Fibroblast of mammary gland (primary cell): ENCODE measurements around the gene YEATS2.

Experiments used
- DNase-seq: peaks from one replicate; pipeline ENCODE4 v3.0.0-alpha.2; 2010; ENCODE audit warnings: low read depth
- H3K4me3 ChIP-seq: 2 replicates; pipeline ENCODE4 v1.5.1; 2011; ENCODE audit warnings: low read depth, mild to moderate bottlenecking, low read length, moderate library complexity; ENCODE audit not compliant: control insufficient read depth
- CTCF ChIP-seq: conservative IDR thresholded peaks from 2 replicates; pipeline ENCODE4 v1.5.1; 2011; ENCODE audit warnings: low read depth, low read length, inconsistent platforms; ENCODE audit not compliant: control insufficient read depth, insufficient read depth

YEATS2 gene

GRCh38 chr3:183816681-183817510 is 119.3 kb downstream of the YEATS2 start:
- peak; percentile 18 for DNase-seq
- TF ChIP-seq CTCF = no peak
- no peak overlapping the region for H3K4me3 ChIP-seq

GRCh38 chr3:183817639-183818038 is 120.0 kb downstream of the YEATS2 start:
- no peak for DNase-seq
- TF ChIP-seq CTCF = no peak
- H3K4me3 ChIP-seq = no peak overlapping the region

- H3K4me3 ChIP-seq = no peak overlapping the region
- TF ChIP-seq CTCF = no peak
- DNase-seq = no peak
These were observed 120.5 kb downstream of the YEATS2 start for GRCh38 chr3:183818041-183818620.

GRCh38 chr3:183818706-183819624 is 121.4 kb downstream of the YEATS2 start:
- DNase-seq = no peak
- no peak for TF ChIP-seq CTCF
- no peak overlapping the region for H3K4me3 ChIP-seq

GRCh38 chr3:183819831-183820230 is 122.2 kb downstream of the YEATS2 start:
- no peak for DNase-seq
- TF ChIP-seq CTCF = no peak
- no peak overlapping the region for H3K4me3 ChIP-seq

- H3K4me3 ChIP-seq = no peak overlapping the region
These were observed 125.0 kb downstream of the YEATS2 start for GRCh38 chr3:183822631-183823030.

More at GRCh38 chr3:183822631-183823030, 125.0 kb downstream of the YEATS2 start:
- TF ChIP-seq CTCF = no peak
- no peak for DNase-seq
